H9 (cell line): ENCODE measurements around the gene TIPARP. TPM values are rescaled to one million over a fixed set of nuclear protein-coding genes. Genes with fewer than 3 reads are reported as not detected.

Source experiments
- DNase-seq: peaks from one replicate; pipeline ENCODE4 v3.0.0-alpha.2; 2017
- H2AFZ ChIP-seq: one replicate; pipeline ENCODE4 v1.6.1; 2013; ENCODE audit warnings: mild to moderate bottlenecking, low read length, control low read depth, moderate library complexity
- H2AK5ac ChIP-seq: 2 replicates; pipeline ENCODE4 v1.6.1; 2013; ENCODE audit warnings: low read length, control low read depth, mixed read lengths; ENCODE audit not compliant: insufficient read length
- H2BK120ac ChIP-seq: one replicate; pipeline ENCODE4 v1.6.1; 2013; ENCODE audit warnings: low read depth, mild to moderate bottlenecking, low read length, control low read depth, inconsistent platforms; ENCODE audit not compliant: poor library complexity, severe bottlenecking
- H2BK12ac ChIP-seq: 2 replicates; pipeline ENCODE4 v1.6.1; 2013; ENCODE audit warnings: low read length, control low read depth, mixed read lengths, low read depth; ENCODE audit not compliant: insufficient read length
- H2BK15ac ChIP-seq: 2 replicates; pipeline ENCODE4 v1.6.1; 2013; ENCODE audit warnings: low read depth, low read length, control low read depth
- H2BK20ac ChIP-seq: one replicate; pipeline ENCODE4 v1.6.1; 2013; ENCODE audit warnings: low read depth, mild to moderate bottlenecking, low read length, control low read depth, inconsistent platforms; ENCODE audit not compliant: poor library complexity, severe bottlenecking
- H2BK5ac ChIP-seq: 2 replicates; pipeline ENCODE4 v1.6.1; 2013; ENCODE audit warnings: low read length, control low read depth, mixed read lengths; ENCODE audit not compliant: insufficient read length
- H3K14ac ChIP-seq: 2 replicates; pipeline ENCODE4 v1.6.1; 2013; ENCODE audit warnings: low read length, control low read depth; ENCODE audit not compliant: insufficient read depth
- H3K18ac ChIP-seq: 2 replicates; pipeline ENCODE4 v1.6.1; 2013; ENCODE audit warnings: low read depth, mild to moderate bottlenecking, mixed read lengths, low read length, control low read depth; ENCODE audit not compliant: insufficient read length
- H3K23ac ChIP-seq: 2 replicates; pipeline ENCODE4 v1.6.1; 2013; ENCODE audit warnings: low read length, control low read depth, mixed read lengths, low read depth; ENCODE audit not compliant: insufficient read length
- H3K23me2 ChIP-seq: 2 replicates; pipeline ENCODE4 v1.6.1; 2013; ENCODE audit warnings: low read depth, mild to moderate bottlenecking, mixed read lengths, low read length, control low read depth; ENCODE audit not compliant: insufficient read length, poor library complexity, severe bottlenecking
- H3K27ac ChIP-seq: 2 replicates; pipeline ENCODE4 v1.5.1; 2013; ENCODE audit warnings: low read length, control low read depth, mixed read lengths, low read depth; ENCODE audit not compliant: insufficient read length
- H3K27me3 ChIP-seq: 2 replicates; pipeline ENCODE4 v1.6.1; 2013; ENCODE audit warnings: low read length, control low read depth, inconsistent platforms; ENCODE audit not compliant: insufficient read depth
- H3K4ac ChIP-seq: 2 replicates; pipeline ENCODE4 v1.6.1; 2013; ENCODE audit warnings: low read depth, mild to moderate bottlenecking, control low read depth, inconsistent platforms, low read length, moderate library complexity
- H3K4me1 ChIP-seq: 2 replicates; pipeline ENCODE4 v1.6.1; 2013; ENCODE audit warnings: low read length, control low read depth, inconsistent platforms; ENCODE audit not compliant: insufficient read depth
- H3K4me2 ChIP-seq: 2 replicates; pipeline ENCODE4 v1.6.1; 2013; ENCODE audit warnings: low read length, control low read depth, mixed read lengths; ENCODE audit not compliant: insufficient read length, insufficient read depth
- H3K56ac ChIP-seq: 2 replicates; pipeline ENCODE4 v1.6.1; 2013; ENCODE audit warnings: low read depth, mild to moderate bottlenecking, mixed read lengths, low read length, control low read depth; ENCODE audit not compliant: insufficient read length
- H3K79me1 ChIP-seq: 2 replicates; pipeline ENCODE4 v1.6.1; 2013; ENCODE audit warnings: low read depth, mild to moderate bottlenecking, moderate library complexity, low read length, control low read depth, inconsistent platforms; ENCODE audit not compliant: insufficient read depth, poor library complexity, severe bottlenecking
- H3K79me2 ChIP-seq: 2 replicates; pipeline ENCODE4 v1.6.1; 2013; ENCODE audit warnings: low read length, control low read depth, inconsistent platforms; ENCODE audit not compliant: insufficient read depth
- H3K9ac ChIP-seq: 2 replicates; pipeline ENCODE4 v1.6.1; 2013; ENCODE audit warnings: low read length, control low read depth, mixed read lengths; ENCODE audit not compliant: insufficient read length; ENCODE audit errors: extremely low read depth
- H3K9me3 ChIP-seq: one replicate; pipeline ENCODE4 v1.6.1; 2013; ENCODE audit warnings: low read depth, low read length, inconsistent platforms; ENCODE audit not compliant: control insufficient read depth
- H3T11ph ChIP-seq: one replicate; pipeline ENCODE4 v1.6.1; 2013; ENCODE audit warnings: mild to moderate bottlenecking, low read length, control low read depth, inconsistent platforms
- H4K20me1 ChIP-seq: one replicate; pipeline ENCODE4 v1.6.1; 2013; ENCODE audit not compliant: control insufficient read depth, insufficient read length, insufficient read depth
- H4K5ac ChIP-seq: 2 replicates; pipeline ENCODE4 v1.6.1; 2013; ENCODE audit warnings: low read depth, mild to moderate bottlenecking, mixed read lengths, low read length, control low read depth; ENCODE audit not compliant: insufficient read length
- H4K8ac ChIP-seq: replicated peaks from 2 replicates; pipeline ENCODE4 v1.6.1; 2013; ENCODE audit warnings: low read length, control low read depth, mixed read lengths, low read depth; ENCODE audit not compliant: insufficient read length
- H4K91ac ChIP-seq: 2 replicates; pipeline ENCODE4 v1.6.1; 2013; ENCODE audit warnings: low read depth, mild to moderate bottlenecking, moderate library complexity, mixed read lengths, low read length, control low read depth; ENCODE audit not compliant: insufficient read length
- H3K27ac Mint-ChIP-seq, 3 experiments: 2 replicates in 2 of 3; 3 replicates in 1 of 3; pipeline ENCODE4 v1.8.0; 2020 to 2021; ENCODE audit warnings: mixed read lengths in 3 of 3, mild to moderate bottlenecking in 1 of 3, moderate library complexity in 1 of 3
- H3K27me3 Mint-ChIP-seq: 2 replicates; pipeline ENCODE4 v1.8.0; 2021; ENCODE audit warnings: low read depth, mild to moderate bottlenecking, moderate library complexity, mixed read lengths
- H3K36me3 Mint-ChIP-seq, 3 experiments: 2 replicates in 2 of 3; 3 replicates in 1 of 3; pipeline ENCODE4 v1.8.0; 2020 to 2021; ENCODE audit warnings: low read depth in 3 of 3, mixed read lengths in 3 of 3; ENCODE audit not compliant: insufficient read depth in 1 of 3
- H3K4me1 Mint-ChIP-seq, 2 experiments: 2 replicates each; pipeline ENCODE4 v1.8.0; 2020; ENCODE audit warnings: mixed read lengths in 2 of 2
- H3K4me3 Mint-ChIP-seq, 2 experiments: 2 replicates in 1 of 2; 3 replicates in 1 of 2; pipeline ENCODE4 v1.8.0; 2020 to 2021; ENCODE audit warnings: mild to moderate bottlenecking in 2 of 2, mixed read lengths in 2 of 2, moderate library complexity in 1 of 2
- H3K9me3 Mint-ChIP-seq, 2 experiments: 2 replicates in 1 of 2; 3 replicates in 1 of 2; pipeline ENCODE4 v1.8.0; 2020; ENCODE audit warnings: mild to moderate bottlenecking in 2 of 2, mixed read lengths in 2 of 2, moderate library complexity in 1 of 2
- WGBS: extraction: QIAGEN DNeasy Blood & Tissue Kit; methylation state at CpG from one replicate; pipeline ENCODE4 v1.1.7; 2013; ENCODE audit warnings: missing lambda C conversion rate, low lambda C conversion rate, mixed read lengths; ENCODE audit not compliant: insufficient read length; ENCODE audit errors: extremely low coverage; 5-methylcytosine and 5-hydroxymethylcytosine counted together
- total RNA-seq: library from RNA; stranded (reverse); gene quantifications from 2 replicates; pipeline ENCODE4 v1.2.1, GENCODE V29; 2021
- TF ChIP-seq, protein P1 (sequence below): fragments of 200-600 bp; sonication (generic); conservative IDR thresholded peaks from 3 replicates; pipeline ENCODE4 v1.8.0; 2021; ENCODE audit warnings: antibody characterized with exemption, mild to moderate bottlenecking

The TIPARP gene
- total RNA-seq, 1 experiment from 2014 or later: 5.9 TPM

DNA sequence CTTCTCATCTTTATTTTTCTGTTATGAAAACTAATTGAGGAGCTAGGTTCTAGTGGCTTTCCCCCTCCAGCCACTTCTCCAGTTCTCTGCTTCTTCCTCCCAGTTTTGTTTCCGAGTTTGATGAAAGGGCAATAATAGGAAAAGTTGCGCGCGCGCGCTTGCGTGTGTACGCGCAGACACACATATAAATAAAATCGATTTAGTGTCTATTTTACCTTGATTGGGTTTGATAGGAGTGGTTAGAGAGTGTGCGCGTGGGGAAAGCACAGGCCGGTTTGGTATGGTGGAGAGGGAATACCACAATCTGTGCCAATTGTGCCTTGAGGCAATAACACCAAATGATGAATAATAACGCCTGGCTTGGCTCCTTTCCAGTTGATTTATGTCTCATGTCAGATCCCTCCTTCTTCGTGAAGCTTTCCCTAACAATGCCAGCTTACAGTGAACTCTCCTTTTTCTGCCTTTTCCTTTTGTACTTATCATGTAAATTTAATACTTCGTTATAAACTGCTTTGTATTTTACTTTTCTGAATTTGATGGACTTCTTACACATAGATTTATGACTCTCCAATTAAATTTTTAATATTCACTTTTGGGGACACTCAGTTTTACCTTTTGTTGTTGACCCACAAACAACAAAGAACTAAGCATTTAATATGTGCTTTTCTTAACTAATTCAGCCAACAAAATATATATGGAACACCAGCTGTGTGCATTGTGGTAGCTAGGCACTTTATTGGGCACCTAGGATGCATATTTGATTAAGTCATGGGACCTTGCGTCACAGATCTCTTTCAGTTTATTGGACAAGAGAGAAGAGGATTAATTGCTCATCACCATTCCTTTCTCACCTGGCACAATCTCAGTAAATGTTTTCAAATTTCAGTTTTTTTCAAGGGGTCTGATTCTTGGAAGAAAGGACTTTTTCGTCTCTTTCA lies 1.7 kb downstream of the TIPARP start:
- no peak overlapping the region for H4K5ac ChIP-seq
- no peaks in the 10 kb centered on the region; the same call in 1 of the 2 replicates for H3K27me3 ChIP-seq
- Mint-ChIP-seq H3K4me3 (peak overlapping the region; percentile 92 to 95), H3K27me3 (peaks cover 10% of the 10 kb centered on the region), H3K36me3 (peaks cover 10 to 34% (median 18%) of the 10 kb centered on the region in 3 experiments), H3K9me3 (no peaks in the 10 kb centered on the region), H3K27ac (0 out of 7 replicates have a peak overlapping the region, but pooled peaks of 1 of the 3 experiments have one; percentile 36), H3K4me1 (peaks cover 27 to 46% of the 10 kb centered on the region in 2 experiments)
- no peak overlapping the region for H4K8ac ChIP-seq
- no peak overlapping the region for H2BK5ac ChIP-seq
- H3K9ac ChIP-seq: peak overlapping the region; percentile 55
- no peak overlapping the region for H2AK5ac ChIP-seq
- H3K23me2 ChIP-seq: peaks cover 7% of the 10 kb centered on the region
- H3K27ac ChIP-seq: no peak overlapping the region
- H2BK15ac ChIP-seq: no peak overlapping the region
- no peak overlapping the region for H4K91ac ChIP-seq
- TF ChIP-seq, protein P1, sequence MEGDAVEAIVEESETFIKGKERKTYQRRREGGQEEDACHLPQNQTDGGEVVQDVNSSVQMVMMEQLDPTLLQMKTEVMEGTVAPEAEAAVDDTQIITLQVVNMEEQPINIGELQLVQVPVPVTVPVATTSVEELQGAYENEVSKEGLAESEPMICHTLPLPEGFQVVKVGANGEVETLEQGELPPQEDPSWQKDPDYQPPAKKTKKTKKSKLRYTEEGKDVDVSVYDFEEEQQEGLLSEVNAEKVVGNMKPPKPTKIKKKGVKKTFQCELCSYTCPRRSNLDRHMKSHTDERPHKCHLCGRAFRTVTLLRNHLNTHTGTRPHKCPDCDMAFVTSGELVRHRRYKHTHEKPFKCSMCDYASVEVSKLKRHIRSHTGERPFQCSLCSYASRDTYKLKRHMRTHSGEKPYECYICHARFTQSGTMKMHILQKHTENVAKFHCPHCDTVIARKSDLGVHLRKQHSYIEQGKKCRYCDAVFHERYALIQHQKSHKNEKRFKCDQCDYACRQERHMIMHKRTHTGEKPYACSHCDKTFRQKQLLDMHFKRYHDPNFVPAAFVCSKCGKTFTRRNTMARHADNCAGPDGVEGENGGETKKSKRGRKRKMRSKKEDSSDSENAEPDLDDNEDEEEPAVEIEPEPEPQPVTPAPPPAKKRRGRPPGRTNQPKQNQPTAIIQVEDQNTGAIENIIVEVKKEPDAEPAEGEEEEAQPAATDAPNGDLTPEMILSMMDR: no peak; the same call in 2 of the 3 replicates
- no peaks in the 10 kb centered on the region for H3K9me3 ChIP-seq
- H3K79me1 ChIP-seq: no peaks in the 10 kb centered on the region
- H2BK20ac ChIP-seq: no peak overlapping the region
- H3T11ph ChIP-seq: no peak overlapping the region
- H3K23ac ChIP-seq: no peak overlapping the region
- no peaks in the 10 kb centered on the region for H4K20me1 ChIP-seq
- H3K14ac ChIP-seq: 0 out of 2 replicates have a peak overlapping the region, but pooled peaks have one; percentile 12
- no peaks in the 10 kb centered on the region; the same call in 1 of the 2 replicates for H3K79me2 ChIP-seq
- H2BK120ac ChIP-seq: peak overlapping the region; percentile 39
- no peak overlapping the region for H2BK12ac ChIP-seq
- no peaks in the 10 kb centered on the region for H3K4me1 ChIP-seq
- DNase-seq: no peak
- no peak overlapping the region for H3K4ac ChIP-seq
- H3K4me2 ChIP-seq: peak overlapping the region; percentile 86
- H2AFZ ChIP-seq: no peak overlapping the region
- peak overlapping the region; percentile 65 for H3K18ac ChIP-seq
- H3K56ac ChIP-seq: no peak overlapping the region
- no CpG with 5 or more reads among the region's 18 CpGs for WGBS
